HG03097 (cell line): Measurements from ENCODE around the gene RNF114.

Experiments
- ATAC-seq: cut with Tn5 transposase; IDR thresholded peaks from one replicate; pipeline ENCODE4 v1.9.1; 2021; ENCODE audit not compliant: unreplicated experiment, low FRiP score

The RNF114 gene

GRCh38 chr20:49901588-49901987, 34.6 kb upstream of the RNF114 start:
- no peak for ATAC-seq

GRCh38 chr20:49904440-49905214, 31.6 kb upstream of the RNF114 start:
- no peak for ATAC-seq

- no peak for ATAC-seq
Measured at GRCh38 chr20:49905415-49906091, 30.6 kb upstream of the RNF114 start.

GRCh38 chr20:49906101-49906604, 30.0 kb upstream of the RNF114 start:
- no peak for ATAC-seq

- ATAC-seq, result no peak
Measured at GRCh38 chr20:49906615-49907154, 29.5 kb upstream of the RNF114 start.

- no peak for ATAC-seq
Measured at GRCh38 chr20:49907405-49908257, 28.6 kb upstream of the RNF114 start.

GRCh38 chr20:49908258-49908565, 28.0 kb upstream of the RNF114 start:
- no peak for ATAC-seq

GRCh38 chr20:49909499-49910339, 26.5 kb upstream of the RNF114 start:
- no peak for ATAC-seq

- ATAC-seq, result no peak
Measured at GRCh38 chr20:49910340-49910706, 25.9 kb upstream of the RNF114 start.

- no peak for ATAC-seq
Measured at GRCh38 chr20:49913399-49914047, 22.7 kb upstream of the RNF114 start.

GRCh38 chr20:49914310-49915117, 21.7 kb upstream of the RNF114 start:
- peak; percentile 15 for ATAC-seq

- peak; percentile 35 for ATAC-seq
Measured at GRCh38 chr20:49915118-49915379, 21.1 kb upstream of the RNF114 start.

- ATAC-seq, result peak; percentile 72
Measured at GRCh38 chr20:49915380-49916145, 20.6 kb upstream of the RNF114 start, which contains the start of gene SPATA2. Gene SPATA2 (minus strand): TSS chr20:49915529. CDS start chr20:49908490, 7,039 bp downstream.

GRCh38 chr20:49916146-49917002, 19.8 kb upstream of the RNF114 start:
- ATAC-seq, result no peak

- ATAC-seq, result no peak
Measured at GRCh38 chr20:49918446-49918845, 17.8 kb upstream of the RNF114 start.

GRCh38 chr20:49919009-49919408, 17.2 kb upstream of the RNF114 start:
- ATAC-seq, result no peak

GRCh38 chr20:49919461-49919860, 16.7 kb upstream of the RNF114 start:
- no peak for ATAC-seq
